Middle frontal gyrus (tissue), 1 donor: ENCODE results near the gene SLC29A1.
A peak's percentile ranks its signal among the peaks of the same experiment; 100 is the strongest.

ENCODE experiments used
- DNase-seq: peaks from one replicate; pipeline ENCODE4 v3.0.0-alpha.2; 2015; ENCODE audit warnings: low spot score; ENCODE audit errors: extremely low spot score

The SLC29A1 gene

GRCh38 chr6:44237021-44237812, 13.8 kb downstream of the SLC29A1 start:
- DNase-seq: no peak

GRCh38 chr6:44237813-44238433, 14.5 kb downstream of the SLC29A1 start:
- DNase-seq: peak; percentile 65

GRCh38 chr6:44238687-44239350, 15.4 kb downstream of the SLC29A1 start:
- DNase-seq: no peak

GRCh38 chr6:44243345-44243744, 19.9 kb downstream of the SLC29A1 start:
- DNase-seq: no peak

- no peak for DNase-seq
Measured at GRCh38 chr6:44245391-44245911, 22.1 kb downstream of the SLC29A1 start.

GRCh38 chr6:44245912-44246662, 22.7 kb downstream of the SLC29A1 start:
- peak; percentile 74 for DNase-seq

- DNase-seq: peak; percentile 93
Measured at GRCh38 chr6:44246663-44247337, 23.4 kb downstream of the SLC29A1 start, which contains the start of gene HSP90AB1. TSS of gene HSP90AB1 (plus strand) at chr6:44247101. CDS start at chr6:44248630, 1,529 bp downstream.

GRCh38 chr6:44247338-44248302, 24.2 kb downstream of the SLC29A1 start:
- no peak for DNase-seq

GRCh38 chr6:44248579-44248978, 25.2 kb downstream of the SLC29A1 start:
- no peak for DNase-seq

- no peak for DNase-seq
Measured at GRCh38 chr6:44249082-44249748, 25.8 kb downstream of the SLC29A1 start.

GRCh38 chr6:44250067-44250717, 26.8 kb downstream of the SLC29A1 start:
- no peak for DNase-seq

- no peak for DNase-seq
Measured at GRCh38 chr6:44250718-44251123, 27.3 kb downstream of the SLC29A1 start.

GRCh38 chr6:44251576-44252524, 28.5 kb downstream of the SLC29A1 start:
- no peak for DNase-seq

- no peak for DNase-seq
Measured at GRCh38 chr6:44253307-44254101, 30.1 kb downstream of the SLC29A1 start.

GRCh38 chr6:44254191-44255104, 31.1 kb downstream of the SLC29A1 start:
- DNase-seq: no peak
